Stimulated activated CD4-positive, alpha-beta T cell treated with anti-CD3 and anti-CD28 coated beads, Interleukin-1b, Interleukin-23, amount 100 ng/mL, for 48 hours (primary cell): ENCODE measurements around the gene FZD2.
"Not testable (repeated sequence)": the region's sequence is repeated elsewhere in the genome, so short reads cannot be mapped to it uniquely, and the experiment has no call there.

ENCODE experiments used
- DNase-seq: peaks from one replicate; pipeline ENCODE4 v3.0.0-alpha.2; 2020

FZD2 gene

DNA sequence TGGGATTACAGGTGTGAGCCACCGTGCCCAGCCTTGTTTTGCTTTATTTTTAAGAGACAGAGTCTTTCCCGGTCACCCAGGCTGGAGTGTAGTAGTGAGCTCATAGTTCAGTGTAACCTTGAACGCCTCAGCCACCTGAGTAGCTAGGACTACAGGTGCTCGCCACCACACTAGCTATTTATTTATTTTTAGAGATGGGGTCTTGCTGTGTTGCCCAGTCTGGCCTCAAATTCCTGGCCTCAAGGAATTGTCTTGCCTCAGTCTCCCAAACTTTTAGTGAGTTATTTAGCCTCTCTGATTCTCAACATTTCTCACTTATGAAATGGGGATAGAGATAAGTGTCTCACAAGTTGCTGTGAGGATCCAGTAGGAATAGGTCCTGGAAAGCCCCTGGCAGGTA lies 21.7 kb downstream of the FZD2 start:
- no peak for DNase-seq

DNA sequence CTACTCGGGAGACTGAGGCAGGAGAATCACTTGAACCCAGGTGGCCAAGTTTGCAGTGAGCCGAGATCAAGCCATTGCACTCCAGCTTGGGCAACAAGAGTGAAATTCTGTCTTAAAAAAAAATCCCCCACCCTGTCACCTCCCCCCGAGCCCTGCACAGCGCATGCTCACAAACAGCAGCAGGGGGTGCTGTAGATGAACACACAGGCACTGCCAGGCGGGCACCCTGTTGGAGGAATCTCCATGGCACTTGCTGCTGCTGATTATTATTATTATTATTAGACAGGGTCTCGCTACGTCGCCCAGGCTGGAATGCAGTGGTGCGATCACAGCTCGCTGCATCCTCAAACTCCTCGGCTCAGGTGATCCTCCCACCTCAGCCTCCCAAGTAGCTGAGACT lies 24.6 kb downstream of the FZD2 start:
- no peak for DNase-seq

DNA sequence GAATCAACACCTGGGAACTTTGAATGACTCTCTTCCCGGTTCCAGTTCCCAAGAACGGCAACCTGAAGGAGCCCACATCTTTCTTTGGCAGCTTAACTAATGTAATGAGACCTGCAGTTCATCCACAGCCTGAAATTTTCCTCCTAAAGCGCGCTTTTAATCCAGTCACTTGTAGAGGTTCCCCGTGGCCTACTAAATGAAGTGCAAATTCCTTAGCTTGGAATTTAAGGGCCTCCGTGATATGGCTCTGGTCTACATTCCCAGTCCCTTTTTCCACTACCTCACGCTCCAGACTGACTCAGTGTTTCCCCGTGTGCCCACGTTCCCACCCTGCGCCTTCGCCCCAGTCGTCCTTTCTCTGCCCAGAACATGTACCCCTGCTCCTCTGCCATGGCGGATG lies 27.2 kb downstream of the FZD2 start:
- DNase-seq = no peak

GRCh38 chr17:44585315-44585714 lies 28.0 kb downstream of the FZD2 start:
- no peak for DNase-seq

DNA sequence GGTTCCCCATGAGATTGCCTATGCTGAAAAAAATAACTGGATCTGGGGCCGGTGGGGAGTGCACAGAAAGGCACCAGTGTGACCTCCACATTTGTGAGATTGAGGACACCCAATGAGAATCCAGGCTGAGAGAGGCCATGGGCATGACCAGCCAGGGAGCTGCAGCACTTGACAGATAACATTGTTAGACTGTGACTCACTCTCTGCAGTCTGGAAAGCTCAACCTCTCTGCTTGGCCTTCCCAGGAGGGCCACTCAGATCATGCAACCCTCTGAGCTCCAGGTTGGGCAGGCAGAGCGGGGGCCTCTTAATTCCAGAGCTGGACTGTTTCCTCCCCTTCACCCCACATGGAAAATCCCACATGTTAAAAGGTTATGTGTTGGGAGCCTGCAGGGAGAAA lies 30.1 kb downstream of the FZD2 start:
- DNase-seq = no peak

GRCh38 chr17:44589316-44590071 lies 32.2 kb downstream of the FZD2 start:
- DNase-seq = no peak

- DNase-seq = not testable (repeated sequence)
Observed at GRCh38 chr17:44590072-44590462, 32.8 kb downstream of the FZD2 start.

DNA sequence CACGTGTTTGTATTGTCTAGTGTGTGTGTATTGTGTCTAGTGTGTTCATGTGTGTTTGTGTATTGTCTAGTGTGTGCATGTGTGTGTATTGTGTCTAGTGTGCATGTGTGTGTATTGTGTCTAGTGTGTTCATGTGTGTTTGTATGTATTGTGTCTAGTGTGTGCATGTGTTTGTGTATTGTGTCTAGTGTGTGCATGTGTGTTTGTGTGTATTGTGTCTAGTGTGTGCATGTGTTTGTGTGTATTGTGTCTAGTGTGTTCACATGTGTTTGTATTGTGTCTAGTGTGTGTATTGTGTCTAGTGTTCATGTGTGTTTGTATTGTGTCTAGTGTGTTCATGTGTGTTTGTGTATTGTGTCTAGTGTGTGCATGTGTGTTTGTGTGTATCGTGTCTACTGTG lies 33.5 kb downstream of the FZD2 start:
- DNase-seq = not testable (repeated sequence)

DNA sequence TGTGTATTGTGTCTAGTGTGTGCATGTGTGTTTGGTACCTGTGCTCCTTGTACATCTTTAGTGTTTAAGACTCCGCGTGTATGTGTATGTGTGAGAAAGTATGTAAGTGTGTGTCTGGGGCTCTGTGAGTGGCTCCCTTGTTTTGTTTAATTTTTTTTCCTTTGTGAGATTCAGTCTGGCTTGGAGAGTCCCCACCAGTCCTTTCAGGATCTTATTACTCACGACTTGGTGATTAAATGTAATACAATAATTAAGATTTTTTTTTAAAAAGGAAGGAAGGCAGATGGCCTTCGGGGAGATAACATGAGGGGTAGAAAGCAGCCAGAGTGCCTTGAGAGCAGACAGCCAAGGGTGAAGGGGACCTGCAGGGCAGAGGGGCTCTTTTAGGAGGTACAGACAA lies 33.9 kb downstream of the FZD2 start:
- no peak for DNase-seq

DNA sequence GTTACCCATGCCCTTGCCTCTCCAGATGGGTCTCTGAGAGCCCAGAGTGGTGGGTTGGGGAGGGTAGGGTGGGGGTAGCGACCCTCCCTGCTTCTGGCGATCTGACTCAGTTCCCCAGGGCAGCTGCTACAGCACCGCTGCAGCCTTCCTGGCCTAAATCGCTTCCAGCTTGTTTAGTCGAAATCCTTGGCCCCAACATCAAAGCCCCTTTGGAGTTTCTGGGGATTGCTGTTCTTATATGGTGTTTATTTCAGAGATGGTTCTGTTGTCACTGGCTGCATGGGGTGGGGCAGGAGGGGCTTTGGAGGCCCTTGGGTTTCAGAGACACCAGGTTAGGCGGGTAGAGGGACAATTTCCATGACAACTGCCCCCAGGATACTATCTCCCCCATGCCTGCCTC lies 35.9 kb downstream of the FZD2 start:
- DNase-seq = no peak

DNA sequence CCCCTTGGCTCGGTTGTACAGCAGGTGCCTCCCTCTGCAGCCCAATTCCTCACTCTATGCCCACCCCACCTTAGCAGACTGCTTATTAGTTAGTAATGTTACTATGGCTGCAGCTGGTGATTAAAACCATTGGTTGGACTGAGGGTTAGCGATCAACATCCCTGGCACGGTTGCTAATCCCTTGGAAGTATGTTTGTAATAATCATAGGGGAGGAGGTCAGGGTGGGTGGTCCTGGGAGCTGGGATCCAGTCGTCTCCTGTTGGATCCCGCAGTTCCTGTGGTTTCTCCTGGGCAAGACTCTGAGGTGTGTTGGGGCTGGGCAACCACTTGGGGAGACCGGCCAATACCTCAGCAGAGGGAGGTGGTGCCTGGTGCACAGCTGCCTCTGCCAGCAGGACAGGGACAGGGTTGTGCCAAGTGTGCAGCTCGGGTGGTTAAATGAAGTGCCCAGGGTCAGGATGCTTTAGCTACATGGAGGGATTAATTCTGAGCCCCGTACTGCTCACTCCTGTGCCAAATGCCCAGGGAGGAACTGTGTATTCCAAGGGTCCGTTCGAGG lies 38.0 kb downstream of the FZD2 start:
- DNase-seq = no peak

- DNase-seq = no peak
Observed at GRCh38 chr17:44598329-44598728, 41.0 kb downstream of the FZD2 start.

- DNase-seq = no peak
Observed at GRCh38 chr17:44598932-44599297, 41.6 kb downstream of the FZD2 start.

DNA sequence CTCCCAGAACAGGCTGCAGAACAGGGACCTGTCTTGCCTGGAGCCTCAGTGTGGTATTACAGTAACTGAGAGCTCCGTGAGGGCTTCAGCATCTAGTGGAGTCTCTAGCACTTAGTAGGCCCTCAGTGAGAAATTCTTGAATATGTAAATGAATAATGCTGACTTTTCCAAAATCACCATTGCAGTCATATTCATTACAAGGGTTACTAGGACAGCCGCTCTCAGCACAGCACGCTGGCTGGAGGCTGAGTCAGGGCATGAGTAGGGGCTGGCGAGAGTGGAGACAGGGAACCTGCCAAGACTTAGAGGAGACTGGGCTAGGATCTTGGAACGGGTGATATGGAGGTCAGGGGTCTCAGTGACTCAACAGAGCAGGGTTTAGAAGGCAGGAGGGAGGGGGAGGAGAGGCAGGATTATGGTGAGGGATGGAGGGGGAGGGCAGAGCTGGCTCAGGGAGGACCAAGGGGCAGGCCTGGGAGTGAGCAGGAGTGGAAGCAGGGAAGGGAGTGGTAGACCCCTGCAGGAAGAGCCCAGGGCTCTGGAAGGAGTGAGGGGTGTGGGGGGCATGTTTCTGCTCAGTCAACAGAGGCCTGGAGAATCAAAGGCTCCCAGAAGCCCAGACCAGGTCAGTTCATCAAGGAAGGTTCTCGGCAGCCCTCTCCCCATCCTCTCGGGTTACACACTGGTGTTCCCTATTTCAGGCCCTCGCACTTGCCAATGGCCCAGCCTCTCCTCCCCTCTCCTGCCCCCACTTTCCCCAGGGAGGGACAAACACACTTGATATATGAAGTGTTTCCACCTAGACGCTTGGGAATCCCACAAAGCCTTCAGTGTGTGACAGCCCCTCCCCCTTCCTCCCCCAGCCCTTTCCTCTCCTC lies 42.3 kb downstream of the FZD2 start:
- DNase-seq = no peak

GRCh38 chr17:44601539-44601938 lies 44.3 kb downstream of the FZD2 start:
- DNase-seq = no peak

- no peak for DNase-seq
Observed at GRCh38 chr17:44601973-44602372, 44.7 kb downstream of the FZD2 start.

- no peak for DNase-seq
Observed at GRCh38 chr17:44602390-44602789, 45.1 kb downstream of the FZD2 start.

DNA sequence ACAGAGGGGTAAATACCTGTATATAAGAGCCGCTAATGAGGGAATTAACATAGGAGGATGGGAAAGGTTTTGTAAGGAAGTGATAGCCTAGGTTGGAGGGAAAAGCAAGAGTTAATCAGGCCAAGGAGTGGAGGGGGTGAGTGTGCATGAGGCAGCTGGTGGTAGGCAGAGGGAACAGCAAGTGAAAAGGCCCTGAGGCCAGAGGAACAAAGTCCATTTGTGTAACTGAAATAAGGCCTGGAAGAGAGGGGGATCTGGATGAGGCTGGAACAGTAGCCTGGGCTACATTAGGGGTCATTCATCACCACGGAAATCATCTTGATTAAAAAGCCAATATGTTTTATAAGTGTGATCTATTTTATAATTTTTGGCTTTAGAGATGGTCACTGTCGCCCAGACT lies 45.7 kb downstream of the FZD2 start:
- DNase-seq = no peak

DNA sequence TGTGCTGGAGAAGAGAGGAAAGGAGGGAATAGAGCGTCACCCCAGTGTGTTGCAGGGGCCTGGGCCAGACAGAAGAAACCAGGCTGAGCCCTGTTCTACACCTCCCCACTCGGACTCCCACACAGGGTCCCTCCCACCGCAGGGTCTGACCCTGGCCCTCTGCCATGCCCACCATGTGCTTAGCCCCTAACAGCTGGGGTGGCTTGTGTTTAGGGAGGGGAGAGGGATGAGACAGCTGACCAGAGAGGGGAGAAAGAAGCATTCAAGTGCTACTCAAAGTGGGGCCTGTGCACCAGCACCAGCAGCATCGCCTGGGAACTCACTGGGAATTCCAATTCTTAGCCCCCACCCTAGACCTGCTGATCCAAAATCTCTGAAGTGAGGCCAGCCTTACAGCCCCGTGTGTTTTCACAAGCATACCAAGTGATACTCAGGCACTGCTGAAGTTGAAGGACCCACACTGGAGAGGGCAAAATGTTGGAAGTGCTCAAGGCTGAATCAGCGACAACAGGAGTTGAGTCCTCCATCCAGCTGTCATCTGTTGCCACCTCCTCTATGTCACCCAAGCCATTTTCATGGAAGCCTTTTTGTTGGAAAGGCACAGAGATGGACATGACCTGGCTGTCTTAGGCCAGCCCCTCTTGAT lies 47.0 kb downstream of the FZD2 start:
- DNase-seq = no peak

DNA sequence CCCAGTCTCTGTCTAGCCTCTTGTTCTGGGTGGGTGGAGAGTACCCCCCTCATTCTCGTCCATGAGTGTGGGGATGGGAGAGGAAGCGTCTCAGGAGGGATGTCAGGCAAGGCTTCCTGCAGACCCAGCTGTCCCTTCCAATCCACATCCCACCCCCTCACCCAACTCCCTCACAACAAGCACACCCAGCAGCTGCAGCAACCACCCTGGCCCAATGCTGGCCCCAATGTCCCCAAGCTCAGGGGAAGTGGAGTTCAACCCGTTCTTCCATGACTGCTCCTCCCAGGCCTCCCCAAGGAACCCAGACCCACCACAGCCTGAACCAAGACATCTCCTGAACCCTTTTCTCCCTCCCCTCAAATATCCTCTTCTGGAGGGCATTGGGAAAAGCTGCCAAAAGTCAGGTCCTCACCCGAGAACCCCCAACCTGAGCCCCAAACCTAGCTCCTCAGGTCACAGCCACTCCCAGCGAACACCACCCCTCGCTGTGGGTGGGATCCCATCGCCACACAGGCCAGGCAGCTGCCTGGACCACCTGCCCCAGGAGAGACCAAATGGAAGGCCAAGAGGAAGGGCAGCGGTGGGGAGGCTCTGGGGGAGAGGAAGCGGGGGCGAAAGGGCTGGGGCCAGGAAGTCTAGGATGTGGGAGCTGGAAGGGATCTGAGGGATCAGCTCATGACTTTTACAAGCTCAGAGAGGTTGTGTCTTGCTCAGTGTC lies 47.6 kb downstream of the FZD2 start:
- no peak for DNase-seq

DNA sequence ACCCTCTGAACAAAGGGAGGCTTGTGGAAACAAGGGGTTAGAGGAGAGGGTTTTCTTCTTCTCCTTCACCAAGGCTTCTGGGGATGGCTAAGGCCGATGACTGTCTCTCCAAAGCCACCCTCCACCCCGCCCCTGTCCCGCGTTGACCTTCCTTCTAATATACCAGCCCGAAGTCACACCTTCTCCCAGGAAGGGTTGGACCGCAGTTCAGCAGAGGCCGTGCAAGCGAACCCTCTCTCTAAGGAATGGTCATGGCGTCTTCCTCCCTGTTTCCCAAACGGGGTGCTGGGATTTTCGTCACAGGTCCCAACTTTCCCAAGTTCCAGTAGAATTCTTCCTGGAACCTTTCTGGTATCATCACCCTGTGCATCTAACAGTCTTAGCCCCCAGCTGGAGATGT lies 49.4 kb downstream of the FZD2 start:
- no peak for DNase-seq

GRCh38 chr17:44607836-44608690 lies 50.8 kb downstream of the FZD2 start:
- no peak for DNase-seq
